ENCODE data around the gene CDKAL1. TPM values are rescaled to one million over a fixed set of nuclear protein-coding genes. Genes with fewer than 3 reads are reported as not detected.

The CDKAL1 gene
- total and polyA plus RNA-seq, 10 of the 15 experiments (the other 5 are each of a cell fraction or from before 2014, with no cell fraction given): 10.7 to 26.9 (median 17.3) TPM

- no peak for TF ChIP-seq CUX1 (IDR thresholded peaks at IDR 0.05; ENCODE audit: insufficient replicate concordance, low read depth, low read length)
- TF ChIP-seq JUND (IDR thresholded peaks at IDR 0.05; ENCODE audit: low read depth, low read length): no peak
- TF ChIP-seq GABPA (IDR thresholded peaks at IDR 0.05; ENCODE audit: low read depth): no peak
- TF ChIP-seq NFYB (IDR thresholded peaks at IDR 0.05; ENCODE audit: insufficient read depth, low read depth, low read length): no peak
- TF ChIP-seq TCF12 (IDR thresholded peaks at IDR 0.05; ENCODE audit: low read depth, low read length): no peak
- TF ChIP-seq ZNF24 (IDR thresholded peaks at IDR 0.05): no peak
- TF ChIP-seq CHD1 (IDR thresholded peaks at IDR 0.05; ENCODE audit: low read depth, low read length): no peak
- TF ChIP-seq SMAD5 (IDR thresholded peaks at IDR 0.05; ENCODE audit: low read depth): no peak
- TF ChIP-seq LARP7 (IDR thresholded peaks at IDR 0.05): no peak
- TF ChIP-seq EP300 (IDR thresholded peaks at IDR 0.05; ENCODE audit: borderline replicate concordance in 1 of 2, control insufficient read depth in 1 of 2, low read depth in 2 of 2, low read length in 2 of 2): peak in 1 of 2 experiments; percentile 63; a peak in 1 of 4 replicates
- TF ChIP-seq ZNF384 (IDR thresholded peaks at IDR 0.05; ENCODE audit: borderline replicate concordance, low read depth, low read length): no peak
- no peak for TF ChIP-seq SUZ12 (IDR thresholded peaks at IDR 0.05; ENCODE audit: unreplicated experiment)
- TF ChIP-seq NFXL1 (IDR thresholded peaks at IDR 0.05; ENCODE audit: borderline replicate concordance): no peak
- peak in 1 of 2 experiments; percentile 45; a peak in 1 of 3 replicates for TF ChIP-seq EGR1 (IDR thresholded peaks at IDR 0.05; ENCODE audit: borderline replicate concordance in 1 of 2, low read depth in 2 of 2, low read length in 2 of 2)
- TF ChIP-seq ZNF687 (IDR thresholded peaks at IDR 0.05): no peak
- TF ChIP-seq ZZZ3 (IDR thresholded peaks at IDR 0.05; ENCODE audit: control insufficient read depth, insufficient read length, low read depth): no peak
- no peak for TF ChIP-seq REST (IDR thresholded peaks at IDR 0.05; ENCODE audit: low read depth, low read length)
- TF ChIP-seq RBBP5 (conservative IDR thresholded peaks at IDR 0.05): no peak
- TF ChIP-seq RFX5 (IDR thresholded peaks at IDR 0.05; ENCODE audit: low read depth, low read length): no peak
Measured at GRCh38 chr6:20716865-20717264, 182.6 kb downstream of the CDKAL1 start (continued).
